ENCODE data around the gene SRPK2. TPM values are rescaled to one million over a fixed set of nuclear protein-coding genes. Genes with fewer than 3 reads are reported as not detected.
A peak's percentile ranks its signal among the peaks of the same experiment; 100 is the strongest.

SRPK2 gene
- total RNA-seq, 1 experiment from 2014 or later: 21.6 TPM

DNA sequence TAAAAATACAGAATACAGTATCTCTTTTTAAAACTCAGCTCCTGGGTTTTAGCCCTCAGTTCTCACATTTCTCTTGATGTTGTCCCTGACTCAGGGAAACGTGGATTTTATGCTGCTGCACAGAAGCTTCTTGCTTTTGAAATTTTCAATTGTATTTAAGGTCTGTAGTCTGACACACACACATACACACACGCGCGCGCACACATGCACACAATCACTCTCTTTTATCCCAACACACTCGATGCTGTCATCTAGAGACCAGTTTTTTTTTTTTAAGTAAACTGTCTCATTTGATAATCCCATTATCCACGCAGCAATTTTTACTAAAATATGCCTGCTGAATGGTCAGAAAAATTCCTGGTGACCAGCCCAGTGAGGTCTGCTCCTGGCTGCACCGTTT is 266.1 kb downstream of the SRPK2 start:
- Histone ChIP-seq H3K9me2 (replicated peaks; ENCODE audit: low read length) (no peaks in the 10 kb centered on the region), H3K9ac (ENCODE audit: low read length) (no peak overlapping the region), H3K4me2 (ENCODE audit: low read length) (no peak overlapping the region), H3K36me3 (ENCODE audit: low read depth, low read length) (no peaks in the 10 kb centered on the region), H3K9me3 (ENCODE audit: low read length) (no peaks in the 10 kb centered on the region), H3K4me3 (ENCODE audit: low read length) (no peak overlapping the region), H2AFZ (ENCODE audit: low read length) (no peak overlapping the region), H4K20me1 (ENCODE audit: low read length) (no peaks in the 10 kb centered on the region), H3F3A (ENCODE audit: low read length, unreplicated experiment) (no peaks in the 10 kb centered on the region), H3K4me1 (ENCODE audit: insufficient read depth, low read length) (no peaks in the 10 kb centered on the region), H3K79me2 (ENCODE audit: low read length) (no peaks in the 10 kb centered on the region), H3K27me3 (ENCODE audit: low read length) (no peaks in the 10 kb centered on the region), H3K27ac (ENCODE audit: low read length) (no peak overlapping the region)
- intact Hi-C loops (cut with micrococcal nuclease): no loop called here
- DNase-seq (no peak), ATAC-seq (no peak)
- TF ChIP-seq, protein P1, sequence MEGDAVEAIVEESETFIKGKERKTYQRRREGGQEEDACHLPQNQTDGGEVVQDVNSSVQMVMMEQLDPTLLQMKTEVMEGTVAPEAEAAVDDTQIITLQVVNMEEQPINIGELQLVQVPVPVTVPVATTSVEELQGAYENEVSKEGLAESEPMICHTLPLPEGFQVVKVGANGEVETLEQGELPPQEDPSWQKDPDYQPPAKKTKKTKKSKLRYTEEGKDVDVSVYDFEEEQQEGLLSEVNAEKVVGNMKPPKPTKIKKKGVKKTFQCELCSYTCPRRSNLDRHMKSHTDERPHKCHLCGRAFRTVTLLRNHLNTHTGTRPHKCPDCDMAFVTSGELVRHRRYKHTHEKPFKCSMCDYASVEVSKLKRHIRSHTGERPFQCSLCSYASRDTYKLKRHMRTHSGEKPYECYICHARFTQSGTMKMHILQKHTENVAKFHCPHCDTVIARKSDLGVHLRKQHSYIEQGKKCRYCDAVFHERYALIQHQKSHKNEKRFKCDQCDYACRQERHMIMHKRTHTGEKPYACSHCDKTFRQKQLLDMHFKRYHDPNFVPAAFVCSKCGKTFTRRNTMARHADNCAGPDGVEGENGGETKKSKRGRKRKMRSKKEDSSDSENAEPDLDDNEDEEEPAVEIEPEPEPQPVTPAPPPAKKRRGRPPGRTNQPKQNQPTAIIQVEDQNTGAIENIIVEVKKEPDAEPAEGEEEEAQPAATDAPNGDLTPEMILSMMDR (conservative IDR thresholded peaks at IDR 0.05; ENCODE audit: low read depth, low read length): no peak
- TF ChIP-seq EZH2 (IDR thresholded peaks at IDR 0.05; ENCODE audit: low read length, unreplicated experiment): no peak
- TF ChIP-seq EZH2phosphoT487 (IDR thresholded peaks at IDR 0.05; ENCODE audit: borderline replicate concordance, low read length): no peak
- POLR2A ChIA-PET (ENCODE audit: unreplicated experiment): no interaction called here
- CTCF ChIA-PET: no interaction called here
- BruUV-seq (replicated peaks): no TSS peak

DNA sequence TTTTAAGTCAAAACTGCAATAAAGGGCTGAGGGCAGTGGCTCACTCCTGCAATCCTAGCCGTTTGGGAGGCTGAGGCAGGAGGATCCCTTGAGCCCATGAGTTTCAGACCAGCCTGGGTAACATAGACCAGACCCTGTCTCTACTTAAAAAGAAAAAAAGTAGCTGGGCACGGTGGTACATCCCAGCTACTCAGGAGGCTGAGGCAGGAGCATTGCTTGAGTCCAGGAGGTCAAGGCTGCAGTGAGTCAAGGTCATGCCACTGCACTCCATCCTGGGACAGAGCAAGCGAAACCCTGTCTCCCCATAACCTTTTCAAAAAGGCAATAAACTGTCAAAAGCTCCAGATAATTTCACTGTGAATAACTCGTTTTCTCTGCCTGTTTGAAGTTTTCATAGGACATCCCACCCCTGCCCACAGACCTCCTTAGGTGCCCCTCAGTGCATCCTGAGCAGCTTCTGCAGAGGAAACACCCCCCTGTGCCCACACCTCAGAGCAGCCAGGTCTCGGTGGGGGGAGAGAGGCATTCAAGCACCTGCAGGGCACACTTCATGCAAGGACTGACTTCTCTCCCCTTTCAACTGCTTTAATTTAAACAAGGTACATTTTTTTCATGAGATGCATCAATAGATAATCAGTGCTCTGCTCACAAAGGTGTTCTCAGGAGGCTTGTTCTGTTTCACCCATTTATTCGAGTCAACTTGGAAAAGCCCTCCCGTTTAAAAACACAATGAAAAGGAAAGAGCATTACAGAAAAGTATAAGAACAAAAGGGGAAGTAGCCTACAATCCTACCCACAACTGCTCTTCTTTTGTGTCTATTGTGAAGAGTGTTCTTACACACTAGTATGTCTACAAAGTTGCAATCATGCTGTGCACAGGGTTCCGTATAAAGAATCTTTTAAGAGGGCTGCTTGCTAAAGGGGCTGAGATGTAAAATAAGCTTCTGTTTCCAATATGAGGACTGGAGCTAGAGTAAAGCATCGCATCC is 269.8 kb downstream of the SRPK2 start:
- Histone ChIP-seq H3F3A (ENCODE audit: low read length, unreplicated experiment) (no peaks in the 10 kb centered on the region), H3K9me3 (ENCODE audit: low read length) (no peaks in the 10 kb centered on the region), H3K4me3 (ENCODE audit: low read length) (no peak overlapping the region), H3K9ac (ENCODE audit: low read length) (no peak overlapping the region), H3K27me3 (ENCODE audit: low read length) (no peaks in the 10 kb centered on the region), H3K4me1 (ENCODE audit: insufficient read depth, low read length) (no peaks in the 10 kb centered on the region), H3K79me2 (ENCODE audit: low read length) (no peaks in the 10 kb centered on the region), H4K20me1 (ENCODE audit: low read length) (no peaks in the 10 kb centered on the region), H3K4me2 (ENCODE audit: low read length) (no peak overlapping the region), H2AFZ (ENCODE audit: low read length) (no peak overlapping the region), H3K27ac (ENCODE audit: low read length) (no peak overlapping the region), H3K9me2 (replicated peaks; ENCODE audit: low read length) (no peaks in the 10 kb centered on the region), H3K36me3 (ENCODE audit: low read depth, low read length) (peaks cover 26% of the 10 kb centered on the region; the same call in 1 of the 2 replicates)
- ATAC-seq (peak; percentile 27; the same call in 1 of the 2 replicates), DNase-seq (no peak)
- TF ChIP-seq, protein P1 (conservative IDR thresholded peaks at IDR 0.05; ENCODE audit: low read depth, low read length): no peak
- TF ChIP-seq EZH2 (IDR thresholded peaks at IDR 0.05; ENCODE audit: low read length, unreplicated experiment) (no peak), EZH2phosphoT487 (IDR thresholded peaks at IDR 0.05; ENCODE audit: borderline replicate concordance, low read length) (no peak)
- BruUV-seq (replicated peaks): no TSS peak
- ChIA-PET CTCF (interaction anchor here (0.6 kb wide), 1 partner anchor 280 kb away, joined by 3 read pairs; no protein-coding TSS in a partner anchor), POLR2A (ENCODE audit: unreplicated experiment) (no interaction called here)
- intact Hi-C loops (cut with micrococcal nuclease): loop anchor here (5.0 kb wide), 1 partner anchor 218 kb away; no protein-coding TSS in a partner anchor

All from PC-3 (cell line).